Astrocyte of the spinal cord (primary cell): ENCODE results near the gene BANK1.

Experiments
- DNase-seq: peaks from one replicate; pipeline ENCODE4 v3.0.0; 2011; ENCODE audit warnings: low read depth, low spot score
- H3K4me3 ChIP-seq: 2 replicates; pipeline ENCODE4 v1.5.1; 2011; ENCODE audit warnings: low read depth, mild to moderate bottlenecking, low read length, moderate library complexity
- in situ Hi-C: cut with HindIII; loops from 2 replicates; pipeline ENCODE4 v1.10.0; 2017; ENCODE audit warnings: low sequenced_read_pairs
- TF ChIP-seq, protein P1 (sequence below): IDR thresholded peaks from 2 replicates; pipeline ENCODE4 v1.5.1; 2012; ENCODE audit warnings: low read depth, mild to moderate bottlenecking, low read length, inconsistent platforms

BANK1 gene

DNA sequence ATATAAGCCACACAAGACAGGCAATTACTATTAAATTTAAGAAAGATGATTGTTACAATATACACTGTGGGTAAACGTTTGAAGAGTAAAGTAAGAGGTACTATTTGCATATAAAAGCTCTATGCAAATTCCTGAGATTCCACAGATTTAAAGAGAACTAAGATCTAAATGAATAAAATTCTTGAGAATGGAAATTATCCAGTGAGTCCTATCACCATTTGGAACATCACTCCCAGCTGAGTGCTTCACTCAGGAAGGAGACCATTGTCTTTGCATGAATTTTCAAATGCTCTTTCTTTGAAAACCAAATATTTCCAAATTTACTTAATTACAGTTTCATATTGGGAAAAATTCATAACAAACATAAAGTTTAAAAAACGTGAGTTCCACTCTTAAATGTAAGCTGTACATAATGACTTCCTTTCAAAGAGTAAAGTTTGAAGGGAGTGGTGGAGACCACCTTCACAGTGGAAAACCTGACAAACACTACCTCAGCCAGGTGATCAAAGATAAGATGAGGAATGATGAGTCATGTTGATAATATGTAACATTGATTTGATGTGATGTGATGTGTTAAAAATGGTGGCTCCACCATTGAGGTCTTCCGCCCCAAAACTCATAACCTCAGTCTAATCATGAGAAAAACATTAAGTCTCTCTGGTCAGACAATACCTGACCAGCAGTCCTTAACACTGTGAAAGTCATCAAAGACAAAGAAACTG lies 159.9 kb downstream of the BANK1 start:
- in situ Hi-C loops, result no loop called here
- TF ChIP-seq, protein P1, sequence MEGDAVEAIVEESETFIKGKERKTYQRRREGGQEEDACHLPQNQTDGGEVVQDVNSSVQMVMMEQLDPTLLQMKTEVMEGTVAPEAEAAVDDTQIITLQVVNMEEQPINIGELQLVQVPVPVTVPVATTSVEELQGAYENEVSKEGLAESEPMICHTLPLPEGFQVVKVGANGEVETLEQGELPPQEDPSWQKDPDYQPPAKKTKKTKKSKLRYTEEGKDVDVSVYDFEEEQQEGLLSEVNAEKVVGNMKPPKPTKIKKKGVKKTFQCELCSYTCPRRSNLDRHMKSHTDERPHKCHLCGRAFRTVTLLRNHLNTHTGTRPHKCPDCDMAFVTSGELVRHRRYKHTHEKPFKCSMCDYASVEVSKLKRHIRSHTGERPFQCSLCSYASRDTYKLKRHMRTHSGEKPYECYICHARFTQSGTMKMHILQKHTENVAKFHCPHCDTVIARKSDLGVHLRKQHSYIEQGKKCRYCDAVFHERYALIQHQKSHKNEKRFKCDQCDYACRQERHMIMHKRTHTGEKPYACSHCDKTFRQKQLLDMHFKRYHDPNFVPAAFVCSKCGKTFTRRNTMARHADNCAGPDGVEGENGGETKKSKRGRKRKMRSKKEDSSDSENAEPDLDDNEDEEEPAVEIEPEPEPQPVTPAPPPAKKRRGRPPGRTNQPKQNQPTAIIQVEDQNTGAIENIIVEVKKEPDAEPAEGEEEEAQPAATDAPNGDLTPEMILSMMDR, result no peak
- no peak overlapping the region for H3K4me3 ChIP-seq
- DNase-seq, result no peak

DNA sequence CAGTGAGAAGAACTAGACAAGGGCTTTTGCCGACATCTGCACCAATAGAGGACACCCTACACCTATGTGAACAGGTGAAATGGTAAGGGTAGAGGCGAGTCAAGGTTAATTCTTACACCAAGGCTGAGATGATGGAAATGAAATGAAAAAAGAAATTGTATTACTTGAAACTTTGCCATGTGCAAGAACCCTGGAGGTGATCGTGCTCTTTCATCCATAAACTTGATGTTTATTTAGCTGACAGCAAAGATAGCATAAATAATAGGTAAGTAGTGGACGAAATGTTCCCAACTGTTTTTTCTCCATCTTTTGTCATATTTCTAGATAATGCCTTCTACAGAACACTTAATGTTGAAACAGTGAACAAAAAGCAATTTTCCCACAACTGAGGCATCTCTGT lies 162.5 kb downstream of the BANK1 start:
- no peak for DNase-seq
- in situ Hi-C loops, result no loop called here
- no peak overlapping the region for H3K4me3 ChIP-seq
- TF ChIP-seq, protein P1, result no peak

DNA sequence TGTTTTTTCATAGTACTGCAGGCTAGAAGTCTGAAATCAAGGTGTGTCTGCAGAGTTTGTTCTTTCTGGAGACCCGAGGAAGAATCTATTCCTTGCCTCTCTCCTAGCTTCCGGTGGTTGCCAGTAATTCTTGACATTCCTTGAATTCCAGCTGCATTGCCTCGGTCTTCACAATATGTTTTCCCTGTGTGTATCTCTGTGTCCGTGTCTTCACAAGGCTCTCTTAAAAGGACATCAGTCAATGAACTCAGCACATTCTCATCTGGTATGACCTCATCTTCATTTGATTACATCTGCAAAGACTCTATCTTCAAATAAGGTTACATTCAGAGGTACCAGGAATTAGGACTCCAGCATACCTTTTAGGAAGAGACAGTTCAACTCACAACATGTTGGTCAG lies 163.4 kb downstream of the BANK1 start:
- in situ Hi-C loops, result no loop called here
- peak; percentile 52 for DNase-seq

DNA sequence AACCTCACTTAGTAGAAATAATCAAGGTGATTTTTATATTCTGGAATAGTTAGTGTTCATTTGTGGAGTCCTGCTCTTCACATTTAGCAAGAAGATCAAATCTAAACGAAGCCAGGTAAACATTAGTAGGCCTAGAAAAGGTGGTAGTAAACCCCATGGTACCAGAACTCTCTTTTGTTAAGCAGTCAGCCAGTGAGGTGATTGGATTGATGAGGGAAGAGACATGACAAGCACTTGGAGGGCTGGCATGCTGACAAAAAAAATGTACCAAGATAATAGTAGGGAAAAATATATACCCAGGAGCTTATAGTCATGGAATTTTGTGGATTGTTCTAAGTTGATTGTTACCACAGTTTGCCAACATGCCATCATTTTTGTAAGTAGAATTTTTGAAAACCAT lies 163.8 kb downstream of the BANK1 start:
- peak; percentile 8 for DNase-seq
- in situ Hi-C loops, result no loop called here
- TF ChIP-seq, protein P1, result no peak
- H3K4me3 ChIP-seq, result no peak overlapping the region

More for the DNA sequence above, 163.4 kb downstream of the BANK1 start:
- no peak overlapping the region for H3K4me3 ChIP-seq
- TF ChIP-seq, protein P1, result no peak

DNA sequence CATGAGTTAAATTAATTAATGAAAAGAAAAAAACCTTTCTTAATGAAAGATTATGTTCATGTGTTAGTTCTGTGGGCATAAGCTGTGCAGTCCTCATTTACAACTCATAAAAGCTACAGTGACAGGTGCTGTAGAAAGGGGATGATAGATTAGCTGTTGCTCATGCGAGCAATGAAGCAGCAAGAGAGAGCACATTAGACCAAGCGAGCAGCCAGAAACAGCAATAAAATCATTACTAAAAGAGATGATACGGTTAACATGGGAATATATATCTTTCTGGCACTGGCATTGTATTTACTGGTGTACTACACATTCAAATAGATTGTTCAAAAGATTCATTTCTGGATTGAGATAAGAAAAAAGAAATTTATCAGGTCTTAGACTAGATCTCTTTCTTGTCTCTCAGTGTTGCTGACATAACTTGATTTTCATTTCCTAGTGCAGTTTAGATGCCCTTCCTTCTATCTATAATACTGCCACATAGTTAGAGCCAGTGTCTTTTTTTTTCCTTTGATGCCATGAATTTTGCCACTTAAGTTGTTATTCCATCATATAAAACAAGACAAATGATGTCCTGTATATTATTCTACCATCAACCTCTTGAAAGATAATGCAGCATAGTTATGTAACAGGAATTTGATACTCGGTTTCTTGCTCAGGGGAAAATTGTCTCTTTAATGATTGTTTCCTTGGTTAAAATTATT lies 164.6 kb downstream of the BANK1 start:
- no peak overlapping the region for H3K4me3 ChIP-seq
- TF ChIP-seq, protein P1, result no peak
- no peak for DNase-seq
- in situ Hi-C loops, result no loop called here

DNA sequence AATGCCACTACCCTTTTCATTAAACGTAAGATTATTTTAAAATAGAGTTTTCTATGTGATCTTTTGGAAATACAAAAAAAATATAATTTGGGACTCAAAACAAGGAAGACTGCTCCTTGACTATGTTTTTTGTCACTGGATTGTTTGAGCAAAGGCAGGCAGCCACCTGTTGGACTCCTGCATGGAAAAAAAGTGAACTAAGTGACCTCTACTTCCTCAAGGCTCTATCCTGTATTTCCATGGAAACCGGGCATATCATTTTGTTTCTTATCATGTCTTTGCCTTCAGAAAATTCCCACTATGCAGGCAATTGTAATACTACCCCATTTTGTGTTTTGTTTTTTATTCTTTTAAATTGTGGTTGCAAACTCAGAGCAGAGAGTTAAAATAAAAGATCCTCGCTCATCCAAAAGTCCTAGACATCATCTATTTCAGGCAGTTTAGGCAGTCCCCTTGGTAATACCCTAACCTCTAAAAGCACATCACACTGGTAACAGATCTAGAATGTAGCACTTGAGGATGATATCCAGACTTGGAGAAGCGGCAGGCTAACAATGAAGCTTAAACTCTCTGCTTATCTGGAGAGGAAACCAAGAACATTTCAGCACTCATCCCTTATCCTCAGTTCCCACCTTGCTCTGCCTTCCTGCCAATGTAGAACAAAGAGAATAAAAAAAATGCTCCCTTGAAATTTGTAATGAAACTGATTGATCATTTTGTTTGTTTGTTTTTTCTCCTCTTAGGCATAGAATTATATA lies 165.7 kb downstream of the BANK1 start:
- H3K4me3 ChIP-seq, result no peak overlapping the region
- in situ Hi-C loops, result no loop called here
- DNase-seq, result no peak
- TF ChIP-seq, protein P1, result no peak
